Karpas-422 (cell line): ENCODE measurements around the gene CCDC7. TPM values are rescaled to one million over a fixed set of nuclear protein-coding genes. Genes with fewer than 3 reads are reported as not detected.
"Not testable (repeated sequence)": the region's sequence is repeated elsewhere in the genome, so short reads cannot be mapped to it uniquely, and the experiment has no call there.

Experiments
- DNase-seq: peaks from one replicate; pipeline ENCODE4 v3.0.0-alpha.2; 2015
- H2AFZ ChIP-seq: fragments of 200-600 bp; sonication (generic); 2 replicates; pipeline ENCODE4 v1.6.1; 2014; ENCODE audit warnings: antibody characterized with exemption, low read length, mixed read lengths
- H3K27ac ChIP-seq: fragments of 200-600 bp; sonication (generic); 2 replicates; pipeline ENCODE4 v1.5.1; 2014; ENCODE audit warnings: mild to moderate bottlenecking, low read length, moderate library complexity
- H3K27me3 ChIP-seq: fragments of 200-600 bp; sonication (generic); 2 replicates; pipeline ENCODE4 v1.6.1; 2014; ENCODE audit warnings: low read length, mixed read lengths
- H3K36me3 ChIP-seq: fragments of 200-600 bp; sonication (generic); 2 replicates; pipeline ENCODE4 v1.6.1; 2014; ENCODE audit warnings: low read length, mixed read lengths; ENCODE audit not compliant: insufficient read depth
- H3K4me1 ChIP-seq: fragments of 200-600 bp; sonication (generic); 2 replicates; pipeline ENCODE4 v1.6.1; 2014; ENCODE audit warnings: mild to moderate bottlenecking, low read length, mixed read lengths
- H3K4me2 ChIP-seq: fragments of 200-600 bp; sonication (generic); 2 replicates; pipeline ENCODE4 v1.6.1; 2014; ENCODE audit warnings: low read length, low read depth, mild to moderate bottlenecking; ENCODE audit not compliant: poor library complexity, severe bottlenecking
- H3K4me3 ChIP-seq: fragments of 200-600 bp; sonication (generic); 2 replicates; pipeline ENCODE4 v1.5.1; 2014; ENCODE audit warnings: mild to moderate bottlenecking, antibody characterized with exemption, low read length, mixed read lengths
- H3K79me2 ChIP-seq: fragments of 200-600 bp; sonication (generic); 2 replicates; pipeline ENCODE4 v1.6.1; 2014; ENCODE audit warnings: mild to moderate bottlenecking, low read length, mixed read lengths
- H3K9ac ChIP-seq: fragments of 200-600 bp; sonication (generic); 2 replicates; pipeline ENCODE4 v1.6.0; 2014; ENCODE audit warnings: low read length
- H3K9me2 ChIP-seq: fragments of 200-600 bp; sonication (generic), shearing (Covaris generic); replicated peaks from 2 replicates; pipeline ENCODE4 v1.6.0; 2014; ENCODE audit warnings: mild to moderate bottlenecking, low read length, moderate library complexity; ENCODE audit not compliant: insufficient read depth
- H3K9me3 ChIP-seq: fragments of 300-700, 200-600 bp; sonication (generic); 2 replicates; pipeline ENCODE4 v1.6.1; 2014; ENCODE audit warnings: low read length, mixed read lengths
- H4K20me1 ChIP-seq: fragments of 200-600 bp; sonication (generic); 2 replicates; pipeline ENCODE4 v1.6.1; 2014; ENCODE audit warnings: mild to moderate bottlenecking, antibody characterized with exemption, low read length, low read depth; ENCODE audit not compliant: insufficient read depth
- total RNA-seq: library from RNA; depleted of rRNA; stranded (reverse); fragments of >200 nt; shearing (Covaris generic); gene quantifications from 2 replicates; pipeline ENCODE4 v1.2.3, GENCODE V29; 2014; ENCODE audit warnings: low replicate concordance

CCDC7 gene
- total RNA-seq, 1 experiment from 2014 or later: 19.7 TPM

- H3K4me2 ChIP-seq, H3K79me2 ChIP-seq, DNase-seq, H3K36me3 ChIP-seq, H4K20me1 ChIP-seq, H3K27ac ChIP-seq, H2AFZ ChIP-seq, H3K9me2 ChIP-seq, H3K4me1 ChIP-seq, H3K9ac ChIP-seq, H3K9me3 ChIP-seq, H3K27me3 ChIP-seq, H3K4me3 ChIP-seq: not testable (repeated sequence)
Measured at GRCh38 chr10:32699683-32700082, 253.7 kb downstream of the CCDC7 start.

GRCh38 chr10:32713560-32713959, 267.6 kb downstream of the CCDC7 start:
- H4K20me1 ChIP-seq: no peaks in the 10 kb centered on the region
- no peaks in the 10 kb centered on the region for H3K9me2 ChIP-seq
- H3K36me3 ChIP-seq: no peaks in the 10 kb centered on the region
- H3K27me3 ChIP-seq: no peaks in the 10 kb centered on the region
- H3K9me3 ChIP-seq: no peaks in the 10 kb centered on the region
- H3K9ac ChIP-seq: no peak overlapping the region
- H2AFZ ChIP-seq: no peak overlapping the region
- no peak overlapping the region for H3K4me3 ChIP-seq
- H3K4me1 ChIP-seq: no peaks in the 10 kb centered on the region
- no peaks in the 10 kb centered on the region for H3K79me2 ChIP-seq
- H3K27ac ChIP-seq: no peak overlapping the region
- no peak overlapping the region for H3K4me2 ChIP-seq
- peak; percentile 48 for DNase-seq

DNA sequence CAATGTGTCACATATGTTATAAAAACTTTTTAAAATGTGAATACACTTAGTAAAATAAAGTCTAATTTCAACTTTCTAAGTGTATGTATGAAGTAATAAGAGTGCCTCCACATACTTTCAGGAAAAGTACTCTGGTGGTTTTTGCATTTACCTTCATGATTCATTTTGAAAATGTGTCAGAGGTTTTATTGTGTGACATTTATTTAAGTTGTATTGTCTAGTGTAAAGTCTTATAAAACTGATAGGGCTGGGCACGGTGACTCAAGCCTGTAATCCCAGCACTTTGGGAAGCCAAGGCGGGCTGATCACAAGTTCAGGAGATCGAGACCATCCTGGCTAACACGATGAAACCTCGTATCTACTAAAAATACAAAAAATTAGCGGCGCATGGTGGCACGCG, 285.6 kb downstream of the CCDC7 start:
- no peaks in the 10 kb centered on the region for H3K36me3 ChIP-seq
- no peaks in the 10 kb centered on the region for H3K9me3 ChIP-seq
- H3K27ac ChIP-seq: no peak overlapping the region
- no peak overlapping the region for H3K4me3 ChIP-seq
- DNase-seq: no peak
- H4K20me1 ChIP-seq: no peaks in the 10 kb centered on the region
- no peaks in the 10 kb centered on the region for H3K4me1 ChIP-seq
- H3K27me3 ChIP-seq: no peaks in the 10 kb centered on the region
- no peaks in the 10 kb centered on the region for H3K79me2 ChIP-seq
- H3K4me2 ChIP-seq: no peak overlapping the region
- no peaks in the 10 kb centered on the region for H3K9me2 ChIP-seq
- no peak overlapping the region for H2AFZ ChIP-seq
- H3K9ac ChIP-seq: no peak overlapping the region

GRCh38 chr10:32738958-32739357, 293.0 kb downstream of the CCDC7 start:
- Histone ChIP-seq H3K79me2 (no peaks in the 10 kb centered on the region), H3K4me1 (no peaks in the 10 kb centered on the region), H3K4me2 (no peak overlapping the region), H3K9ac (no peak overlapping the region), H3K9me2 (no peaks in the 10 kb centered on the region), H4K20me1 (no peaks in the 10 kb centered on the region), H3K27ac (no peak overlapping the region), H3K36me3 (no peaks in the 10 kb centered on the region), H2AFZ (no peak overlapping the region), H3K27me3 (no peaks in the 10 kb centered on the region), H3K4me3 (no peak overlapping the region), H3K9me3 (no peaks in the 10 kb centered on the region)
- no peak for DNase-seq

- no peak overlapping the region for H3K4me3 ChIP-seq
- H3K27ac ChIP-seq: no peak overlapping the region
- no peaks in the 10 kb centered on the region for H3K36me3 ChIP-seq
- H2AFZ ChIP-seq: no peak overlapping the region
- no peaks in the 10 kb centered on the region for H3K27me3 ChIP-seq
- no peaks in the 10 kb centered on the region for H3K79me2 ChIP-seq
- no peak for DNase-seq
- no peaks in the 10 kb centered on the region for H4K20me1 ChIP-seq
- no peak overlapping the region for H3K9ac ChIP-seq
- no peaks in the 10 kb centered on the region for H3K9me3 ChIP-seq
- no peaks in the 10 kb centered on the region for H3K9me2 ChIP-seq
- H3K4me1 ChIP-seq: no peaks in the 10 kb centered on the region
- H3K4me2 ChIP-seq: no peak overlapping the region
Measured at GRCh38 chr10:32744321-32744720, 298.4 kb downstream of the CCDC7 start.

- H3K79me2 ChIP-seq: no peaks in the 10 kb centered on the region
- H3K9ac ChIP-seq: no peak overlapping the region
- no peaks in the 10 kb centered on the region for H3K9me2 ChIP-seq
- no peaks in the 10 kb centered on the region for H3K4me1 ChIP-seq
- no peak overlapping the region for H2AFZ ChIP-seq
- H3K4me2 ChIP-seq: no peak overlapping the region
- no peaks in the 10 kb centered on the region for H3K36me3 ChIP-seq
- no peak for DNase-seq
- H4K20me1 ChIP-seq: no peaks in the 10 kb centered on the region
- H3K4me3 ChIP-seq: no peak overlapping the region
- H3K9me3 ChIP-seq: no peaks in the 10 kb centered on the region
- no peaks in the 10 kb centered on the region for H3K27me3 ChIP-seq
- H3K27ac ChIP-seq: no peak overlapping the region
Measured at GRCh38 chr10:32746869-32747268, 300.9 kb downstream of the CCDC7 start.

- H3K4me1 ChIP-seq: no peaks in the 10 kb centered on the region
- H4K20me1 ChIP-seq: no peaks in the 10 kb centered on the region
Measured at GRCh38 chr10:32751582-32751981, 305.6 kb downstream of the CCDC7 start.

GRCh38 chr10:32754900-32755299, 309.0 kb downstream of the CCDC7 start:
- not testable (repeated sequence) for DNase-seq, H3K79me2 ChIP-seq

More at GRCh38 chr10:32751582-32751981, 305.6 kb downstream of the CCDC7 start:
- Histone ChIP-seq H3K9ac (no peak overlapping the region), H3K9me2 (no peaks in the 10 kb centered on the region), H3K79me2 (no peaks in the 10 kb centered on the region), H3K27me3 (no peaks in the 10 kb centered on the region), H3K4me3 (no peak overlapping the region), H3K27ac (no peak overlapping the region), H3K9me3 (no peaks in the 10 kb centered on the region), H3K36me3 (no peaks in the 10 kb centered on the region), H3K4me2 (no peak overlapping the region), H2AFZ (no peak overlapping the region)
- DNase-seq: no peak

GRCh38 chr10:32771217-32771616, 325.3 kb downstream of the CCDC7 start:
- H3K9me3 ChIP-seq: no peaks in the 10 kb centered on the region
- DNase-seq: no peak

More at GRCh38 chr10:32754900-32755299, 309.0 kb downstream of the CCDC7 start:
- H3K36me3 ChIP-seq, H3K4me2 ChIP-seq, H3K9me2 ChIP-seq, H3K27ac ChIP-seq, H4K20me1 ChIP-seq, H3K9me3 ChIP-seq, H3K9ac ChIP-seq, H2AFZ ChIP-seq, H3K4me1 ChIP-seq, H3K4me3 ChIP-seq, H3K27me3 ChIP-seq: not testable (repeated sequence)

More at GRCh38 chr10:32771217-32771616, 325.3 kb downstream of the CCDC7 start:
- H3K4me3 ChIP-seq: no peak overlapping the region
- H3K4me2 ChIP-seq: no peak overlapping the region
- H3K4me1 ChIP-seq: no peaks in the 10 kb centered on the region
- H3K27ac ChIP-seq: no peak overlapping the region
- no peaks in the 10 kb centered on the region for H3K79me2 ChIP-seq
- no peak overlapping the region for H2AFZ ChIP-seq
- H4K20me1 ChIP-seq: no peaks in the 10 kb centered on the region
- H3K36me3 ChIP-seq: no peaks in the 10 kb centered on the region
- H3K27me3 ChIP-seq: no peaks in the 10 kb centered on the region; the same call in 1 of the 2 replicates
- H3K9ac ChIP-seq: no peak overlapping the region
- H3K9me2 ChIP-seq: no peaks in the 10 kb centered on the region
